ENCODE data around the gene ARPP21. TPM values are rescaled to one million over a fixed set of nuclear protein-coding genes. Genes with fewer than 3 reads are reported as not detected.
"Not testable (repeated sequence)": the region's sequence is repeated elsewhere in the genome, so short reads cannot be mapped to it uniquely, and the experiment has no call there.

Gene ARPP21
- polyA plus RNA-seq, 2 donors = 0.01 TPM; not detected in 1

GRCh38 chr3:35617370-35617769 lies 22.0 kb upstream of the ARPP21 start:
- no peak overlapping the region for H3K4me3 ChIP-seq (ENCODE audit: low read depth in 1 of 2, low read length in 2 of 2)
- no peaks in the 10 kb centered on the region for H3K4me1 ChIP-seq (ENCODE audit: control insufficient read depth in 2 of 2, insufficient read depth in 2 of 2, low read length in 1 of 2)
- no peaks in the 10 kb centered on the region for H3K36me3 ChIP-seq (ENCODE audit: control insufficient read depth in 2 of 2, insufficient read depth in 2 of 2, low read length in 1 of 2)
- no peak overlapping the region for H3K27ac ChIP-seq (ENCODE audit: low read depth in 2 of 2, low read length in 1 of 2)
- no peaks in the 10 kb centered on the region for H3K9me3 ChIP-seq (ENCODE audit: control insufficient read depth in 2 of 2, insufficient read depth in 1 of 2, low read depth in 1 of 2, low read length in 1 of 2)
- WGBS, 2 donors = 90 to 91% methylated on average over 1 of the region's 1 CpG
- no peaks in the 10 kb centered on the region for H3K27me3 ChIP-seq (ENCODE audit: control insufficient read depth in 1 of 2, insufficient read depth in 2 of 2, low read length in 2 of 2)

GRCh38 chr3:35620238-35620637 lies 19.1 kb upstream of the ARPP21 start:
- 62 to 68% methylated on average over 2 of the region's 2 CpGs for WGBS, 2 donors
- H3K27ac ChIP-seq (ENCODE audit: low read depth in 2 of 2, low read length in 1 of 2); H3K4me3 ChIP-seq (ENCODE audit: low read depth in 1 of 2, low read length in 2 of 2); H3K4me1 ChIP-seq (ENCODE audit: control insufficient read depth in 2 of 2, insufficient read depth in 2 of 2, low read length in 1 of 2); H3K9me3 ChIP-seq (ENCODE audit: control insufficient read depth in 2 of 2, insufficient read depth in 1 of 2, low read depth in 1 of 2, low read length in 1 of 2); H3K36me3 ChIP-seq (ENCODE audit: control insufficient read depth in 2 of 2, insufficient read depth in 2 of 2, low read length in 1 of 2); H3K27me3 ChIP-seq (ENCODE audit: control insufficient read depth in 1 of 2, insufficient read depth in 2 of 2, low read length in 2 of 2): not testable (repeated sequence)

- no peak overlapping the region for H3K4me3 ChIP-seq (ENCODE audit: low read depth in 1 of 2, low read length in 2 of 2)
- no peaks in the 10 kb centered on the region for H3K36me3 ChIP-seq (ENCODE audit: control insufficient read depth in 2 of 2, insufficient read depth in 2 of 2, low read length in 1 of 2)
- H3K27me3 ChIP-seq (ENCODE audit: control insufficient read depth in 1 of 2, insufficient read depth in 2 of 2, low read length in 2 of 2) = no peaks in the 10 kb centered on the region
- WGBS, 2 donors = 68 to 74% methylated on average over 2 of the region's 2 CpGs
- no peaks in the 10 kb centered on the region for H3K9me3 ChIP-seq (ENCODE audit: control insufficient read depth in 2 of 2, insufficient read depth in 1 of 2, low read depth in 1 of 2, low read length in 1 of 2)
- H3K4me1 ChIP-seq (ENCODE audit: control insufficient read depth in 2 of 2, insufficient read depth in 2 of 2, low read length in 1 of 2) = no peaks in the 10 kb centered on the region
- H3K27ac ChIP-seq (ENCODE audit: low read depth in 2 of 2, low read length in 1 of 2) = no peak overlapping the region
Observed at GRCh38 chr3:35624698-35625097, 14.6 kb upstream of the ARPP21 start.

- 48 to 60% methylated on average over 4 of the region's 4 CpGs for WGBS, 2 donors
- H3K4me1 ChIP-seq (ENCODE audit: control insufficient read depth in 2 of 2, insufficient read depth in 2 of 2, low read length in 1 of 2) = no peaks in the 10 kb centered on the region
- no peak overlapping the region for H3K4me3 ChIP-seq (ENCODE audit: low read depth in 1 of 2, low read length in 2 of 2)
- no peaks in the 10 kb centered on the region for H3K27me3 ChIP-seq (ENCODE audit: control insufficient read depth in 1 of 2, insufficient read depth in 2 of 2, low read length in 2 of 2)
- peaks cover 0 to under 1% of the 10 kb centered on the region in 2 donors for H3K9me3 ChIP-seq (ENCODE audit: control insufficient read depth in 2 of 2, insufficient read depth in 1 of 2, low read depth in 1 of 2, low read length in 1 of 2)
- H3K36me3 ChIP-seq (ENCODE audit: control insufficient read depth in 2 of 2, insufficient read depth in 2 of 2, low read length in 1 of 2) = no peaks in the 10 kb centered on the region
- no peak overlapping the region for H3K27ac ChIP-seq (ENCODE audit: low read depth in 2 of 2, low read length in 1 of 2)
Observed at GRCh38 chr3:35633332-35634124, 5.8 kb upstream of the ARPP21 start.

GRCh38 chr3:35635407-35635806 lies 3.9 kb upstream of the ARPP21 start:
- H3K9me3 ChIP-seq (ENCODE audit: control insufficient read depth in 2 of 2, insufficient read depth in 1 of 2, low read depth in 1 of 2, low read length in 1 of 2) = peaks cover 4% of the 10 kb centered on the region in 2 donors
- peaks cover 6 to 12% of the 10 kb centered on the region in 2 donors for H3K4me1 ChIP-seq (ENCODE audit: control insufficient read depth in 2 of 2, insufficient read depth in 2 of 2, low read length in 1 of 2)
- H3K27ac ChIP-seq (ENCODE audit: low read depth in 2 of 2, low read length in 1 of 2) = no peak overlapping the region
- no peak overlapping the region for H3K4me3 ChIP-seq (ENCODE audit: low read depth in 1 of 2, low read length in 2 of 2)
- 74 to 77% methylated on average over 3 of the region's 3 CpGs for WGBS, 2 donors
- no peaks in the 10 kb centered on the region for H3K36me3 ChIP-seq (ENCODE audit: control insufficient read depth in 2 of 2, insufficient read depth in 2 of 2, low read length in 1 of 2)
- H3K27me3 ChIP-seq (ENCODE audit: control insufficient read depth in 1 of 2, insufficient read depth in 2 of 2, low read length in 2 of 2) = peaks cover 0 to 3% of the 10 kb centered on the region in 2 donors

- Histone ChIP-seq H3K36me3 (ENCODE audit: control insufficient read depth in 2 of 2, insufficient read depth in 2 of 2, low read length in 1 of 2) (no peaks in the 10 kb centered on the region), H3K27me3 (ENCODE audit: control insufficient read depth in 1 of 2, insufficient read depth in 2 of 2, low read length in 2 of 2) (peaks cover 0 to 3% of the 10 kb centered on the region in 2 donors), H3K4me3 (ENCODE audit: low read depth in 1 of 2, low read length in 2 of 2) (no peak overlapping the region), H3K27ac (ENCODE audit: low read depth in 2 of 2, low read length in 1 of 2) (no peak overlapping the region), H3K4me1 (ENCODE audit: control insufficient read depth in 2 of 2, insufficient read depth in 2 of 2, low read length in 1 of 2) (peaks cover 6 to 12% of the 10 kb centered on the region in 2 donors), H3K9me3 (ENCODE audit: control insufficient read depth in 2 of 2, insufficient read depth in 1 of 2, low read depth in 1 of 2, low read length in 1 of 2) (peaks cover 4% of the 10 kb centered on the region in 2 donors)
- 83 to 85% methylated on average over 4 of the region's 4 CpGs for WGBS, 2 donors
Observed at GRCh38 chr3:35635926-35636683, 3.2 kb upstream of the ARPP21 start.

GRCh38 chr3:35638251-35638979 lies 910 bp upstream of the ARPP21 start:
- 76 to 86% methylated on average over 15 of the region's 15 CpGs for WGBS, 2 donors
- H3K4me1 ChIP-seq (ENCODE audit: control insufficient read depth in 2 of 2, insufficient read depth in 2 of 2, low read length in 1 of 2) = peaks cover 6 to 12% of the 10 kb centered on the region in 2 donors
- peaks cover 4% of the 10 kb centered on the region in 2 donors for H3K9me3 ChIP-seq (ENCODE audit: control insufficient read depth in 2 of 2, insufficient read depth in 1 of 2, low read depth in 1 of 2, low read length in 1 of 2)
- H3K27me3 ChIP-seq (ENCODE audit: control insufficient read depth in 1 of 2, insufficient read depth in 2 of 2, low read length in 2 of 2) = peaks cover 0 to 3% of the 10 kb centered on the region in 2 donors
- H3K27ac ChIP-seq (ENCODE audit: low read depth in 2 of 2, low read length in 1 of 2) = no peak overlapping the region
- H3K4me3 ChIP-seq (ENCODE audit: low read depth in 1 of 2, low read length in 2 of 2) = no peak overlapping the region
- no peaks in the 10 kb centered on the region for H3K36me3 ChIP-seq (ENCODE audit: control insufficient read depth in 2 of 2, insufficient read depth in 2 of 2, low read length in 1 of 2)

- H3K4me1 ChIP-seq (ENCODE audit: control insufficient read depth in 2 of 2, insufficient read depth in 2 of 2, low read length in 1 of 2) = peaks cover 6 to 12% of the 10 kb centered on the region in 2 donors
- WGBS, 2 donors = 14 to 26% methylated on average over 16 to 21 of the region's 21 CpGs
Observed at GRCh38 chr3:35638980-35639253, 408 bp upstream of the ARPP21 start.

More at GRCh38 chr3:35638980-35639253, 408 bp upstream of the ARPP21 start:
- H3K9me3 ChIP-seq (ENCODE audit: control insufficient read depth in 2 of 2, insufficient read depth in 1 of 2, low read depth in 1 of 2, low read length in 1 of 2) = peaks cover 4% of the 10 kb centered on the region in 2 donors
- H3K36me3 ChIP-seq (ENCODE audit: control insufficient read depth in 2 of 2, insufficient read depth in 2 of 2, low read length in 1 of 2) = no peaks in the 10 kb centered on the region
- H3K27me3 ChIP-seq (ENCODE audit: control insufficient read depth in 1 of 2, insufficient read depth in 2 of 2, low read length in 2 of 2) = peaks cover 0 to 3% of the 10 kb centered on the region in 2 donors
- H3K4me3 ChIP-seq (ENCODE audit: low read depth in 1 of 2, low read length in 2 of 2) = peak overlapping the region in 1 of 2 donors; percentile 33
- no peak overlapping the region for H3K27ac ChIP-seq (ENCODE audit: low read depth in 2 of 2, low read length in 1 of 2)
